ENCODE measurements around the gene CUL4A. TPM values are rescaled to one million over a fixed set of nuclear protein-coding genes. Genes with fewer than 3 reads are reported as not detected.
A peak's percentile ranks its signal among the peaks of the same experiment; 100 is the strongest.

The CUL4A gene
- total RNA-seq, 1 donor from 2014 or later, result 122 TPM

DNA sequence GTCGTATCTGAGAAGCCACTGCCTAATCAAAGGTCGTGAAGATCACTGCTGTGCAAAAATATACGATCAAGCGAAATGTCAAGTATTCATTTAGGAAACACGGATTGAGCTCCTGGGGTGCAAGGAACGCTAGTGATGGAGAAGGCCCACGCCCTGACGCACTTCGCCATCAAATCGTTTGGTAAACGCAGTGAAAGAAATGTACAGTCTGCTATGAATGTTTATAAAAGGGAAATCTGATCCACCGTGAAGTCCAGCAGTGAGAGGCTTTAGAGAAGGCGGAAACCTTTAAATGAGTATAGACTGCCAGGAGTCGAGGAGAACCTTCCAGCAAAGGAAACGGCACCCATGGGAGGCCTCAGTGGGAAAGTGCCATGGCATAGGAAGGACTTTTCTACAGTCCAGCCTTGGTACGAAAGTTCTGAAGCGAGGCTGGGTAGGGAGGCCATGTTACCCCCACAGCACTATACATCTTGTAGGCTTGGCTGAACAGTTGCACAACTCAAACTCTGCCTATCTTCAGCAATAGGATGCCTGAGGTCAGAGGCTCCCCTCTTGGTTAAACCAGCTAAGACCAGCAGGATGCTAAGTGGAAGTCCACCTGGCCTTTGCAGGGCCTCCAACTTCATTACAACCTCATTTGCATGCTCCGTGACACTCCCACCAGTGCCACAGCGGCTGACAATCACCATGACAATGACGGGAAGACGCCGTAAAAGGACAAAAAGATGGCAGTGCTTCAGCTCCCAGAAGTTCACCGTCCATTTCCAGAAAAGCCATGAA lies 21.3 kb upstream of the CUL4A start:
- no peak for TF ChIP-seq CTCF (IDR thresholded peaks at IDR 0.05; ENCODE audit: borderline replicate concordance)

DNA sequence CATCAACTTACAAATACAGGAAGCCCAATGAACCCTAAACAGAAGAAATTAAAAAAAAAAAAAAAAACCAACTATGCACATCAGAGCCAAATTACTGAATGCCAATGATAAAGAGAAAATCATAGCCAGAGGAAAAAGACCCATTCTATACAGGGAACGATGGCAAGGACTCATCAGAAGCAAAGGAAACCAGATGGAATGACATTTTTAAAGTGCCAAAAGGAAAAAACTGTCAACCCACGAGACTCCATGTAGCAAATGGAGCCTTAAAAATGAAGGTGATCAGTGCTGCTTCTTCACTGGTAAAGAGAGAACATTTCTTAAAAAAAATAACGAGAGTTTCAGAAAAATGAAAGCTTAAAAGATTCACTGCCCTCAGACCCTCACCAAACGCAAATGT lies 19.2 kb upstream of the CUL4A start:
- peaks cover 72% of the 10 kb centered on the region for H3K36me3 ChIP-seq
- H3K27ac ChIP-seq (replicated peaks), result no peak overlapping the region
- H3K4me1 ChIP-seq, result peaks cover 15% of the 10 kb centered on the region
- no peak for DNase-seq
- H3K4me3 ChIP-seq, result no peak overlapping the region
- no peaks in the 10 kb centered on the region for H3K27me3 ChIP-seq (ENCODE audit: low read depth)
- no peak for TF ChIP-seq CTCF (IDR thresholded peaks at IDR 0.05; ENCODE audit: borderline replicate concordance)
- intact Hi-C loops (cut with micrococcal nuclease), result no loop called here
- no peaks in the 10 kb centered on the region for H3K9me3 ChIP-seq (replicated peaks)

More for the DNA sequence above, 21.3 kb upstream of the CUL4A start:
- Histone ChIP-seq H3K4me3 (no peak overlapping the region), H3K4me1 (peaks cover 15% of the 10 kb centered on the region), H3K9me3 (replicated peaks) (no peaks in the 10 kb centered on the region), H3K27me3 (ENCODE audit: low read depth) (no peaks in the 10 kb centered on the region), H3K27ac (replicated peaks) (peak overlapping the region; percentile 82), H3K36me3 (peaks cover 72% of the 10 kb centered on the region)
- intact Hi-C loops (cut with micrococcal nuclease), result loop anchor here (2.0 kb wide), 1 partner anchor 33 kb away; no protein-coding TSS in a partner anchor
- no peak for DNase-seq

GRCh38 chr13:113192279-113192678 lies 17.1 kb upstream of the CUL4A start:
- Histone ChIP-seq H3K4me3 (no peak overlapping the region), H3K36me3 (peaks cover 91% of the 10 kb centered on the region), H3K9me3 (replicated peaks) (no peaks in the 10 kb centered on the region), H3K27ac (replicated peaks) (no peak overlapping the region), H3K27me3 (ENCODE audit: low read depth) (no peaks in the 10 kb centered on the region), H3K4me1 (peaks cover 22% of the 10 kb centered on the region)
- intact Hi-C loops (cut with micrococcal nuclease), result no loop called here
- no peak for DNase-seq
- no peak for TF ChIP-seq CTCF (IDR thresholded peaks at IDR 0.05; ENCODE audit: borderline replicate concordance)

DNA sequence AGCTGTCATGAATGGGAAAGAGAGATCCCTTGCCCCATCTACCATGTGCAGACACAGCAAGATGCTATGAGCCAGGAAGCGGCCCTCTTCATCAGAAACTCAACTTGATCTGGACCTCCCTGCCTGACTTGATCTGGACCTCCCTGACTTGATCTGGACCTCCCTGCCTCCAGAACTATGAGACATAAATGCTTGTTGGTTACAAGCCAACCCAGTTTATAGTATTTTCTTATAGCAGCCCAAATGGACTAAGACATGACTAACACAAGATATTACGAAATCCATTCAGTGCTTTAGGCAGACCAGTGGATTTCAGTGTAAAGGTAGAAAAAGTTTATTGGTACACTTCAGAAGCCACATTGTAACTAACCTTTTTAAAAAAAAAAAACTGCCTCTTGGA lies 16.5 kb upstream of the CUL4A start:
- peaks cover 22% of the 10 kb centered on the region for H3K4me1 ChIP-seq
- no peak for TF ChIP-seq CTCF (IDR thresholded peaks at IDR 0.05; ENCODE audit: borderline replicate concordance)
- no peak for DNase-seq
- H3K36me3 ChIP-seq, result peaks cover 97% of the 10 kb centered on the region
- no peak overlapping the region for H3K27ac ChIP-seq (replicated peaks)
- H3K9me3 ChIP-seq (replicated peaks), result no peaks in the 10 kb centered on the region
- H3K4me3 ChIP-seq, result no peak overlapping the region
- no peaks in the 10 kb centered on the region for H3K27me3 ChIP-seq (ENCODE audit: low read depth)
- intact Hi-C loops (cut with micrococcal nuclease), result no loop called here

DNA sequence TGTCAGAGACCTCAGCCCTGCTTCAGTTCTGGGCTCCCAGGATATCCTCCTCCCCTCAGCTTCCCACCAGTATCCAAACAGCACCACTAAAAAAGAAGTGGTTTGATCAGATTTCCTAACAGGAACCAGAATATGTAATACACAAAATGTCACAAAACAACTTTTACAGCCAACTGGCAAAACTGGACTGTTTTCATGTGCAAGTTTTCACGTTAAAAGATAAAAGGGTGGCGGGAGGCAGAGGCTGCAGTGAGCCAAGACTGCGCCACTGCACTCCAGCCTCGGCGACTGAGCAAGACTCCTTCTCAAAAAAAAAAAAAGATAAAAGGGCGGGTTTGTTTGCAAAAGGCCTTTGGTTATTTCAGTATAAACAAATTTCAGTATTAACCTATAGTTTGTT lies 14.1 kb upstream of the CUL4A start:
- Histone ChIP-seq H3K27ac (replicated peaks) (no peak overlapping the region), H3K9me3 (replicated peaks) (no peaks in the 10 kb centered on the region), H3K27me3 (ENCODE audit: low read depth) (no peaks in the 10 kb centered on the region), H3K4me3 (no peak overlapping the region), H3K36me3 (peaks cover 97% of the 10 kb centered on the region), H3K4me1 (peaks cover 41% of the 10 kb centered on the region)
- intact Hi-C loops (cut with micrococcal nuclease), result no loop called here
- DNase-seq, result no peak
- no peak for TF ChIP-seq CTCF (IDR thresholded peaks at IDR 0.05; ENCODE audit: borderline replicate concordance)

Measured in left ventricle myocardium inferior (tissue), 1 donor.